ENCODE results near the gene PEX10. TPM values are rescaled to one million over a fixed set of nuclear protein-coding genes. Genes with fewer than 3 reads are reported as not detected.

PEX10 gene
- total and polyA plus RNA-seq, 10 of the 15 experiments (the other 5 are each of a cell fraction or from before 2014, with no cell fraction given) = 0.24 to 24.9 (median 16.8) TPM; not detected in 1

GRCh38 chr1:2412395-2412772, at the start of gene PEX10 (continued):
- TF ChIP-seq NR2C2 (IDR thresholded peaks at IDR 0.05; ENCODE audit: borderline replicate concordance, control insufficient read depth, insufficient read length, low read depth) (no peak), ATF7 (IDR thresholded peaks at IDR 0.05; ENCODE audit: low read depth) (no peak), MTA2 (IDR thresholded peaks at IDR 0.05; ENCODE audit: low read depth) (no peak), STAT3 (IDR thresholded peaks at IDR 0.05; ENCODE audit: low read depth, low read length) (no peak), TBL1XR1 (IDR thresholded peaks at IDR 0.05; ENCODE audit: low read depth, low read length) (peak; percentile 65), E4F1 (IDR thresholded peaks at IDR 0.05; ENCODE audit: borderline replicate concordance, partially characterized antibody) (no peak), EGR1 (IDR thresholded peaks at IDR 0.05; ENCODE audit: borderline replicate concordance in 1 of 2, low read depth in 2 of 2, low read length in 2 of 2) (peak; percentile 89 to 91), MXI1 (IDR thresholded peaks at IDR 0.05; ENCODE audit: low read depth, low read length) (peak; percentile 93), KLF5 (IDR thresholded peaks at IDR 0.05; ENCODE audit: partially characterized antibody) (peak; percentile 35), HCFC1 (IDR thresholded peaks at IDR 0.05; ENCODE audit: low read length) (peak; percentile 82), EP300 (IDR thresholded peaks at IDR 0.05; ENCODE audit: borderline replicate concordance in 1 of 2, control insufficient read depth in 1 of 2, low read depth in 2 of 2, low read length in 2 of 2) (no peak), RELA (IDR thresholded peaks at IDR 0.05; ENCODE audit: borderline replicate concordance, partially characterized antibody) (peak; percentile 71), LARP7 (IDR thresholded peaks at IDR 0.05) (no peak), CHD4 (IDR thresholded peaks at IDR 0.05) (no peak), WRNIP1 (IDR thresholded peaks at IDR 0.05; ENCODE audit: borderline replicate concordance, low read depth, low read length) (no peak), STAT1 (conservative IDR thresholded peaks at IDR 0.05) (peak; percentile 88; the same call in 1 of the 2 replicates), SMAD1 (IDR thresholded peaks at IDR 0.05; ENCODE audit: low read depth, partially characterized antibody) (no peak), NFYB (IDR thresholded peaks at IDR 0.05; ENCODE audit: insufficient read depth, low read depth, low read length) (no peak), KDM1A (IDR thresholded peaks at IDR 0.05; ENCODE audit: borderline replicate concordance) (no peak), NR2F1 (conservative IDR thresholded peaks at IDR 0.05) (no peak; the same call in 1 of the 2 replicates)
- TF ChIP-seq, protein P1, sequence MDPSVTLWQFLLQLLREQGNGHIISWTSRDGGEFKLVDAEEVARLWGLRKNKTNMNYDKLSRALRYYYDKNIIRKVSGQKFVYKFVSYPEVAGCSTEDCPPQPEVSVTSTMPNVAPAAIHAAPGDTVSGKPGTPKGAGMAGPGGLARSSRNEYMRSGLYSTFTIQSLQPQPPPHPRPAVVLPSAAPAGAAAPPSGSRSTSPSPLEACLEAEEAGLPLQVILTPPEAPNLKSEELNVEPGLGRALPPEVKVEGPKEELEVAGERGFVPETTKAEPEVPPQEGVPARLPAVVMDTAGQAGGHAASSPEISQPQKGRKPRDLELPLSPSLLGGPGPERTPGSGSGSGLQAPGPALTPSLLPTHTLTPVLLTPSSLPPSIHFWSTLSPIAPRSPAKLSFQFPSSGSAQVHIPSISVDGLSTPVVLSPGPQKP (IDR thresholded peaks at IDR 0.05; ENCODE audit: low read depth, low read length) = peak; percentile 30; the same call in 1 of the 2 replicates
- TF ChIP-seq, protein P2, sequence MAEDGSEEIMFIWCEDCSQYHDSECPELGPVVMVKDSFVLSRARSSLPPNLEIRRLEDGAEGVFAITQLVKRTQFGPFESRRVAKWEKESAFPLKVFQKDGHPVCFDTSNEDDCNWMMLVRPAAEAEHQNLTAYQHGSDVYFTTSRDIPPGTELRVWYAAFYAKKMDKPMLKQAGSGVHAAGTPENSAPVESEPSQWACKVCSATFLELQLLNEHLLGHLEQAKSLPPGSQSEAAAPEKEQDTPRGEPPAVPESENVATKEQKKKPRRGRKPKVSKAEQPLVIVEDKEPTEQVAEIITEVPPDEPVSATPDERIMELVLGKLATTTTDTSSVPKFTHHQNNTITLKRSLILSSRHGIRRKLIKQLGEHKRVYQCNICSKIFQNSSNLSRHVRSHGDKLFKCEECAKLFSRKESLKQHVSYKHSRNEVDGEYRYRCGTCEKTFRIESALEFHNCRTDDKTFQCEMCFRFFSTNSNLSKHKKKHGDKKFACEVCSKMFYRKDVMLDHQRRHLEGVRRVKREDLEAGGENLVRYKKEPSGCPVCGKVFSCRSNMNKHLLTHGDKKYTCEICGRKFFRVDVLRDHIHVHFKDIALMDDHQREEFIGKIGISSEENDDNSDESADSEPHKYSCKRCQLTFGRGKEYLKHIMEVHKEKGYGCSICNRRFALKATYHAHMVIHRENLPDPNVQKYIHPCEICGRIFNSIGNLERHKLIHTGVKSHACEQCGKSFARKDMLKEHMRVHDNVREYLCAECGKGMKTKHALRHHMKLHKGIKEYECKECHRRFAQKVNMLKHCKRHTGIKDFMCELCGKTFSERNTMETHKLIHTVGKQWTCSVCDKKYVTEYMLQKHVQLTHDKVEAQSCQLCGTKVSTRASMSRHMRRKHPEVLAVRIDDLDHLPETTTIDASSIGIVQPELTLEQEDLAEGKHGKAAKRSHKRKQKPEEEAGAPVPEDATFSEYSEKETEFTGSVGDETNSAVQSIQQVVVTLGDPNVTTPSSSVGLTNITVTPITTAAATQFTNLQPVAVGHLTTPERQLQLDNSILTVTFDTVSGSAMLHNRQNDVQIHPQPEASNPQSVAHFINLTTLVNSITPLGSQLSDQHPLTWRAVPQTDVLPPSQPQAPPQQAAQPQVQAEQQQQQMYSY (CRISPR knock-in tag; IDR thresholded peaks at IDR 0.05) = no peak
- TF ChIP-seq, protein P3, sequence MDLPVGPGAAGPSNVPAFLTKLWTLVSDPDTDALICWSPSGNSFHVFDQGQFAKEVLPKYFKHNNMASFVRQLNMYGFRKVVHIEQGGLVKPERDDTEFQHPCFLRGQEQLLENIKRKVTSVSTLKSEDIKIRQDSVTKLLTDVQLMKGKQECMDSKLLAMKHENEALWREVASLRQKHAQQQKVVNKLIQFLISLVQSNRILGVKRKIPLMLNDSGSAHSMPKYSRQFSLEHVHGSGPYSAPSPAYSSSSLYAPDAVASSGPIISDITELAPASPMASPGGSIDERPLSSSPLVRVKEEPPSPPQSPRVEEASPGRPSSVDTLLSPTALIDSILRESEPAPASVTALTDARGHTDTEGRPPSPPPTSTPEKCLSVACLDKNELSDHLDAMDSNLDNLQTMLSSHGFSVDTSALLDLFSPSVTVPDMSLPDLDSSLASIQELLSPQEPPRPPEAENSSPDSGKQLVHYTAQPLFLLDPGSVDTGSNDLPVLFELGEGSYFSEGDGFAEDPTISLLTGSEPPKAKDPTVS (IDR thresholded peaks at IDR 0.05; ENCODE audit: low read depth, low read length) = no peak
